HepG2 (cell line): Measurements from ENCODE around the gene MBTPS2. TPM values are rescaled to one million over a fixed set of nuclear protein-coding genes. Genes with fewer than 3 reads are reported as not detected.

Source experiments
- ATAC-seq: fragments of 200-7000 bp; cut with Tn5 transposase; 3 replicates; pipeline ENCODE4 v1.9.1; 2020; ENCODE audit warnings: mild to moderate bottlenecking, moderate library complexity
- BruUV-seq: library from RNA; stranded (reverse); fragments of 400-500 nt; replicated peaks from 2 replicates; lab custom pipeline; 2021; lab: Mats Ljungman, UMichigan
- CTCF ChIA-PET: fragments of 300-600 bp; formaldehyde crosslinking; extraction: SDS; loops from one replicate; lab custom pipeline; 2021; ENCODE audit warnings: low total read pairs, inconsistent platforms, low intra/inter-chr PET ratio; lab: Yijun Ruan, JAX
- POLR2A ChIA-PET: fragments of 350-600 bp; sonication (Branson Sonifier 250); formaldehyde crosslinking; loops from one replicate; lab custom pipeline; 2020; ENCODE audit warnings: antibody characterized with exemption, inconsistent platforms; lab: Yijun Ruan, JAX
- DNase-seq: peaks from one replicate; pipeline ENCODE4 v3.0.0-alpha.2; 2015; ENCODE audit warnings: low spot score
- FAIRE-seq: peaks from 3 replicates; lab custom pipeline; 2011; peaks lifted over from hg19 to GRCh38; lab: Jason Lieb, UNC
- H2AFZ ChIP-seq: one replicate; pipeline ENCODE4 v1.6.1; 2011; ENCODE audit warnings: low read length, inconsistent platforms
- H3K27ac ChIP-seq: fragments of 300-600 bp; 3 replicates; pipeline ENCODE4 v1.8.0; 2011; ENCODE audit warnings: mixed run types, mild to moderate bottlenecking, mixed read lengths, low read length, inconsistent platforms; ENCODE audit not compliant: insufficient read depth; ENCODE audit errors: extremely low read length
- H3K27me3 ChIP-seq, 2 experiments: fragments of 200-600 bp in 1 of 2; 2 replicates in 1 of 2; 3 replicates in 1 of 2; pipeline versions ENCODE4 v1.6.0 to v1.8.0; 2011; ENCODE audit warnings: low read length in 2 of 2, mild to moderate bottlenecking in 2 of 2, moderate library complexity in 2 of 2, inconsistent platforms in 1 of 2; ENCODE audit not compliant: insufficient read depth in 2 of 2, control insufficient read depth in 1 of 2
- H3K36me3 ChIP-seq, 2 experiments: fragments of 200-600 bp in 1 of 2; replicated peaks in 1 of 2; 2 replicates in 1 of 2; 3 replicates in 1 of 2; pipeline versions ENCODE4 v1.5.1 to v1.8.0; 2011; ENCODE audit warnings: low read length in 2 of 2, inconsistent platforms in 1 of 2; ENCODE audit not compliant: insufficient read depth in 2 of 2, control insufficient read depth in 1 of 2
- H3K4me1 ChIP-seq: 2 replicates; pipeline ENCODE4 v1.5.1; 2012; ENCODE audit warnings: low read length, inconsistent platforms; ENCODE audit not compliant: insufficient read depth
- H3K4me2 ChIP-seq: 2 replicates; pipeline ENCODE4 v1.6.0; 2011; ENCODE audit warnings: low read depth, low read length, inconsistent platforms
- H3K4me3 ChIP-seq, 3 experiments: fragments of 200-600 bp in 1 of 3; sonication (generic), shearing (Covaris generic) in 1 of 3; replicated peaks in 1 of 3; 2 replicates each; pipeline ENCODE4 v1.5.1; 2011 to 2016; ENCODE audit warnings: low read length in 3 of 3, inconsistent platforms in 2 of 3, low read depth in 2 of 3, mild to moderate bottlenecking in 2 of 3, control low read depth in 1 of 3, mixed read lengths in 1 of 3; ENCODE audit not compliant: insufficient read depth in 1 of 3
- H3K79me2 ChIP-seq: one replicate; pipeline ENCODE4 v1.6.1; 2011; ENCODE audit warnings: low read length, inconsistent platforms; ENCODE audit not compliant: insufficient read depth
- H3K9ac ChIP-seq: 2 replicates; pipeline ENCODE4 v1.6.0; 2011; ENCODE audit warnings: mild to moderate bottlenecking, low read depth, low read length, inconsistent platforms; ENCODE audit not compliant: insufficient read depth
- H3K9me3 ChIP-seq: 2 replicates; pipeline ENCODE4 v1.5.1; 2012; ENCODE audit warnings: mild to moderate bottlenecking, low read length
- H4K20me1 ChIP-seq: 2 replicates; pipeline ENCODE4 v1.6.0; 2011; ENCODE audit warnings: inconsistent platforms, mild to moderate bottlenecking, low read length, moderate library complexity; ENCODE audit not compliant: insufficient read depth
- ASH2L ChIP-seq: fragments of 300-600, 200-600 bp; sonication (generic); IDR thresholded peaks from 2 replicates; pipeline ENCODE4 v1.7.0; 2017; ENCODE audit warnings: low read depth, mild to moderate bottlenecking, moderate library complexity, mixed read lengths, low read length; ENCODE audit not compliant: insufficient read length
- CREBL2 ChIP-seq: sonication (generic); formaldehyde crosslinking; IDR thresholded peaks from 2 replicates; pipeline ENCODE4 v1.8.1; 2023; ENCODE audit warnings: missing genetic modification reagents, mild to moderate bottlenecking, borderline replicate concordance
- FLYWCH1 ChIP-seq: sonication (generic); formaldehyde crosslinking; IDR thresholded peaks from 2 replicates; pipeline ENCODE4 v1.8.1; 2023; ENCODE audit warnings: mild to moderate bottlenecking, missing genetic modification reagents
- NBN ChIP-seq: fragments of 450-650 bp; conservative IDR thresholded peaks from 2 replicates; pipeline ENCODE4 v1.6.1; 2017
- NFIC ChIP-seq: IDR thresholded peaks from 2 replicates; pipeline ENCODE4 v1.6.1; 2012; ENCODE audit warnings: mild to moderate bottlenecking, low read length, inconsistent platforms
- NKX3-1 ChIP-seq: sonication (generic); formaldehyde crosslinking; IDR thresholded peaks from 2 replicates; pipeline ENCODE4 v1.5.0; 2020; ENCODE audit warnings: missing genetic modification reagents
- SALL1 ChIP-seq: sonication (generic); formaldehyde crosslinking; IDR thresholded peaks from 2 replicates; pipeline ENCODE4 v1.8.0; 2022; ENCODE audit warnings: mild to moderate bottlenecking, missing genetic modification reagents
- UBTF ChIP-seq: sonication (generic); formaldehyde crosslinking; IDR thresholded peaks from 2 replicates; pipeline ENCODE4 v1.4.0; 2020; ENCODE audit warnings: mild to moderate bottlenecking, missing genetic modification reagents
- ZBTB7B ChIP-seq: sonication (generic); formaldehyde crosslinking; IDR thresholded peaks from 2 replicates; pipeline ENCODE4 v1.4.0; 2020; ENCODE audit warnings: missing genetic modification reagents
- ZFP36L2 ChIP-seq: sonication (generic); formaldehyde crosslinking; IDR thresholded peaks from 2 replicates; pipeline ENCODE4 v1.4.0; 2020; ENCODE audit warnings: missing genetic modification reagents
- ZNF17 ChIP-seq: sonication (generic); formaldehyde crosslinking; IDR thresholded peaks from 2 replicates; pipeline ENCODE4 v1.5.0; 2020; ENCODE audit warnings: mild to moderate bottlenecking, missing genetic modification reagents
- ZNF263 ChIP-seq: sonication (generic); formaldehyde crosslinking; IDR thresholded peaks from 2 replicates; pipeline ENCODE4 v1.4.0; 2020; ENCODE audit warnings: missing genetic modification reagents
- ZNF326 ChIP-seq: sonication (generic); formaldehyde crosslinking; IDR thresholded peaks from 2 replicates; pipeline ENCODE4 v1.4.0; 2020; ENCODE audit warnings: missing genetic modification reagents, borderline replicate concordance
- ZUFSP ChIP-seq: sonication (generic); formaldehyde crosslinking; IDR thresholded peaks from 2 replicates; pipeline ENCODE4 v1.9.0; 2021; ENCODE audit warnings: missing genetic modification reagents, mild to moderate bottlenecking, borderline replicate concordance
- WGBS: methylation state at CpG from one replicate; pipeline ENCODE4 v1.1.6; 2017; ENCODE audit warnings: low lambda C conversion rate; 5-methylcytosine and 5-hydroxymethylcytosine counted together
- in situ Hi-C: cut with HindIII; loops from 2 replicates; pipeline ENCODE4 v1.10.0; 2017; ENCODE audit warnings: low pct_unique_long_range_greater_than_20kb; ENCODE audit not compliant: extremely low pct_ligation_motif_present
- intact Hi-C: fragments of 100-400 bp; cut with micrococcal nuclease; formaldehyde crosslinking; loops from one replicate; pipeline ENCODE4 v1.10.0; 2022; ENCODE audit not compliant: unreplicated experiment
- polyA plus RNA-seq, 8 experiments: library from polyadenylated mRNA; depleted of rRNA in 3 of 8; stranded (reverse) in 7 of 8; unstranded in 1 of 8; fragments of >200 nt; fragmentation: Illumina TruSeq in 4 of 8; extraction: Trizol in 4 of 8; gene quantifications; 2 replicates each; pipeline versions ENCODE4 v1.2.1 to v1.2.3, GENCODE V29; 2011 to 2016; ENCODE audit warnings: low read depth in 4 of 8, missing spikeins in 1 of 8, mixed read lengths in 1 of 8; ENCODE audit not compliant: insufficient read depth in 1 of 8
- total RNA-seq, 5 experiments: library from RNA; depleted of rRNA; stranded (reverse); fragments of >200 nt; fragmentation: Illumina TruSeq; extraction: Trizol; gene quantifications; 2 replicates each; pipeline ENCODE4 v1.2.3, GENCODE V29; 2016; ENCODE audit warnings: low read depth in 1 of 5

MBTPS2 gene
- total and polyA plus RNA-seq, 2 of the 13 experiments (the other 11 are each of a cell fraction or from before 2014, with no cell fraction given): 5.7 to 14.4 TPM

- TF ChIP-seq UBTF: no peak
- TF ChIP-seq CREBL2 (CRISPR knock-in tag): no peak
- peak; percentile 29; the same call in 1 of the 2 replicates for TF ChIP-seq NFIC
- peak; percentile 81 for TF ChIP-seq ZNF263 (CRISPR knock-in tag)
- TF ChIP-seq SALL1 (CRISPR knock-in tag): no peak
These were observed 40.7 kb upstream of the MBTPS2 start (continued) for GRCh38 chrX:21798677-21799219.

- ATAC-seq (no peak), FAIRE-seq (peak; percentile 56), DNase-seq (no peak)
- ChIA-PET POLR2A (no interaction called here), CTCF (no interaction called here)
- no TSS peak for BruUV-seq
- WGBS: 38% methylated on average over 5 of the region's 6 CpGs
- in situ Hi-C loops: no loop called here
- H3K9ac ChIP-seq: no peak overlapping the region
- H3K9me3 ChIP-seq: no peaks in the 10 kb centered on the region
- no peaks in the 10 kb centered on the region for H3K36me3 ChIP-seq
- peaks cover 47% of the 10 kb centered on the region for H3K4me1 ChIP-seq
- no peak overlapping the region for H2AFZ ChIP-seq
- H3K4me2 ChIP-seq: peak overlapping the region; percentile 18; the same call in 1 of the 2 replicates
- no peak overlapping the region for H3K4me3 ChIP-seq
- no peak overlapping the region for H3K27ac ChIP-seq
- H3K79me2 ChIP-seq: no peaks in the 10 kb centered on the region
- intact Hi-C loops: loop anchor here (5.0 kb wide), 1 partner anchor 33 kb away; no protein-coding TSS in a partner anchor
- no peaks in the 10 kb centered on the region for H3K27me3 ChIP-seq
- H4K20me1 ChIP-seq: no peaks in the 10 kb centered on the region
- TF ChIP-seq ZFP36L2 (no peak), FLYWCH1 (CRISPR knock-in tag) (no peak), NKX3-1 (CRISPR knock-in tag) (no peak), ZNF326 (CRISPR knock-in tag) (no peak), ASH2L (no peak), NBN (no peak), ZUFSP (CRISPR knock-in tag) (no peak), ZNF17 (CRISPR knock-in tag) (no peak), ZBTB7B (CRISPR knock-in tag) (no peak)
These were observed 39.6 kb upstream of the MBTPS2 start for GRCh38 chrX:21799767-21800166.
